Esophagus (tissue), 2 donors: ENCODE measurements around the gene CDK19. TPM values are rescaled to one million over a fixed set of nuclear protein-coding genes. Genes with fewer than 3 reads are reported as not detected.
"Not testable (repeated sequence)": the region's sequence is repeated elsewhere in the genome, so short reads cannot be mapped to it uniquely, and the experiment has no call there.

Source experiments
- H3K27ac ChIP-seq, 2 donors: one replicate each; pipeline ENCODE4 v1.5.1; 2013; ENCODE audit warnings: low read depth in 2 of 2, mild to moderate bottlenecking in 2 of 2, inconsistent platforms in 1 of 2, low read length in 1 of 2, moderate library complexity in 1 of 2
- H3K27me3 ChIP-seq, 2 donors: one replicate each; pipeline ENCODE4 v1.6.1; 2013; ENCODE audit warnings: low read length in 2 of 2, control low read depth in 1 of 2, mild to moderate bottlenecking in 1 of 2; ENCODE audit not compliant: insufficient read depth in 2 of 2, control insufficient read depth in 1 of 2
- H3K36me3 ChIP-seq, 2 donors: one replicate each; pipeline ENCODE4 v1.6.1; 2013; ENCODE audit warnings: low read length in 1 of 2; ENCODE audit not compliant: control insufficient read depth in 2 of 2, insufficient read depth in 2 of 2
- H3K4me1 ChIP-seq, 2 donors: one replicate each; pipeline ENCODE4 v1.6.1; 2013; ENCODE audit warnings: low read length in 1 of 2; ENCODE audit not compliant: control insufficient read depth in 2 of 2, insufficient read depth in 2 of 2
- H3K4me3 ChIP-seq, 2 donors: one replicate each; pipeline ENCODE4 v1.5.1; 2013; ENCODE audit warnings: low read length in 2 of 2, mild to moderate bottlenecking in 2 of 2, low read depth in 1 of 2, moderate library complexity in 1 of 2
- H3K9me3 ChIP-seq, 2 donors: one replicate each; pipeline ENCODE4 v1.6.1; 2013; ENCODE audit warnings: mild to moderate bottlenecking in 2 of 2, low read depth in 1 of 2, low read length in 1 of 2, moderate library complexity in 1 of 2; ENCODE audit not compliant: control insufficient read depth in 2 of 2, insufficient read depth in 1 of 2
- WGBS, 2 donors: extraction: QIAGEN DNeasy Blood & Tissue Kit; methylation state at CpG; one replicate each; pipeline ENCODE4 v1.1.7; 2013; 5-methylcytosine and 5-hydroxymethylcytosine counted together
- polyA plus RNA-seq, 2 donors: library from polyadenylated mRNA; stranded (reverse); fragments of 200-250 nt; gene quantifications; one replicate each; pipeline ENCODE4 v1.2.3, GENCODE V29; 2013
- donor health status: healthy with polysubstance abuse.
- donor health status: Bipolar disorder and iron deficiency.

CDK19 gene
- polyA plus RNA-seq, 2 donors = 5.5 to 6.6 TPM

DNA sequence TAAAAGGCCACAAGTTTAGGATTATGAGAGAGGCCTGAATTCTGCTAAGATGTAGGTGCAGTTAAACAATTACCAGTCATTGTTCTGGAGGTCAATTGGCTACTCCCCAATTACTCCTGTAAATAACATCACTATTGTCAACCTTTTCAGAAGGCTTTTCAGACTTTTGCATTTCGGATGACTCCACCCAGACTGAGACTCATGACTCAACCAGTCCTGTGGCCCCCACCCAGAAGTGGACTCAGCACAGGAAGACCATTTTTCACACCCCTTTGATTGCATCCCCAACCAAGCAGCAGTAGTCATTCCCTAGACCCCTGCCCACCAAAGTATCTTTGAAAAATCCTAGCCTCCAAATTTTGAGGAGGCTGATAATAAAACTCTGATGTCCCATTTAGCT, 199.5 kb downstream of the CDK19 start:
- Histone ChIP-seq H3K4me3 (no peak overlapping the region), H3K27ac (no peak overlapping the region), H3K9me3 (no peaks in the 10 kb centered on the region), H3K27me3 (no peaks in the 10 kb centered on the region), H3K4me1 (no peaks in the 10 kb centered on the region), H3K36me3 (peaks cover 5% of the 10 kb centered on the region in 2 donors)
- WGBS, 2 donors = 62 to 78% methylated on average over 1 of the region's 1 CpG

DNA sequence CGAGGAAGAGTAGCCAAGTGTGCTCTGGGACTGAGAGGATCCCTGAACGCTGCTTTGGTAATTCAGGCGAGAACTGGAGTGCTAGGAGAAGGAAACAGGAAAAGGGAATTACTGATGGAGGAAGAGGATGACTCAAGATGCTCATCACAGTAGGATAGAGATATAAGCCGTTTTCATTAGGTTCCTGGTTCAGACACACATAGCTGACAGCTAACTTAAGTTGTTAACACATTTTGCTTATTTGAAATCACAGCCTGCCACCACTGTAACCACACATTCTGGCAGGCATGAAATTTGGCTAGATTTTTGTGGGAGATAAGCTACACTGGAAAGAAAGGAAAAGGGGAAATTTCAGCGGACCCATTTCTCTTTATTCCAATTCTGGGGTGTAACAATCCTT, 200.7 kb downstream of the CDK19 start:
- peaks cover 5% of the 10 kb centered on the region in 2 donors for H3K36me3 ChIP-seq
- no peak overlapping the region for H3K4me3 ChIP-seq
- H3K9me3 ChIP-seq = no peaks in the 10 kb centered on the region
- no peak overlapping the region for H3K27ac ChIP-seq
- no peaks in the 10 kb centered on the region for H3K27me3 ChIP-seq
- H3K4me1 ChIP-seq = no peaks in the 10 kb centered on the region
- 75 to 76% methylated on average over 5 of the region's 5 CpGs for WGBS, 2 donors

DNA sequence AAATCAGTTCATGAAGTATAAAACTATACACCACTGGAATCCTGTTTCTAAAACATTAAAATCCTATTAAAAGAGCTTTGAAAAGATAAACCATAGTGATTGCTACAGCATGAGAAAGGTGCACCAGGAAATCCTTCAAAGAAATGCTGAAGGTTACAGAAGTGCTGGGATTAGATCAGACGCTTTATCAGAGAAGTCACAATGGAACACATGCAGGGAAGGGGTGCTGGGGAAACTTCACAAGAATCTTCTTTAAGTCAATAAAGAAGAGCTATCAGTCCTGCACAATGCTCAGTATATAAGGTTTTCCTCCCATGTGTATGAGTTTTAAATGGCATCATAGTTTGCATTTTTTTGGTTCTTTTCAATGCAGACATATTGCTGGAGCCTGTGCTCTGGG, 201.2 kb downstream of the CDK19 start:
- H3K4me1 ChIP-seq = no peaks in the 10 kb centered on the region
- H3K9me3 ChIP-seq = no peaks in the 10 kb centered on the region
- no peak overlapping the region for H3K4me3 ChIP-seq
- 95 to 96% methylated on average over 1 of the region's 1 CpG for WGBS, 2 donors
- no peak overlapping the region for H3K27ac ChIP-seq
- peaks cover 5% of the 10 kb centered on the region in 2 donors for H3K36me3 ChIP-seq
- H3K27me3 ChIP-seq = no peaks in the 10 kb centered on the region

DNA sequence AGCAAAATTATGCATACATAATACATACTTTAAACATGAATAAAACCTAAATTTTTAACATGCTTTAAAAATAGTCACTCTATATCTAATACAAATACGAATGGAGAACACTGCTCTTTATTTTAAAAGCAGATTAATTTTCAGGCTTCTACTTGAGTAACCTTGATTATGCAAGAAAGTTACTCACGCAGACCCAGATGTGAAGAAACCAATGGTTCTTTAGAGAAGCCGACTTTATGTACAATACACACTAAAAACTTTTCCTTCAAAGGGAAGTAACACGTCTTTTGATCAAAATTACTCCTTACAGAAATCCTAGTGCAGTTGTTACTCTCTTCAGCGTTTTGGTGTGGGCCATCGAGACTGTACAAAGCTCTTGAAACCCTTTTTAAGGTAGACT, 201.9 kb downstream of the CDK19 start:
- H3K27me3 ChIP-seq = no peaks in the 10 kb centered on the region
- WGBS, 2 donors = 94 to 95% methylated on average over 6 of the region's 6 CpGs
- H3K27ac ChIP-seq = no peak overlapping the region
- H3K4me1 ChIP-seq = no peaks in the 10 kb centered on the region
- H3K4me3 ChIP-seq = no peak overlapping the region
- no peaks in the 10 kb centered on the region for H3K9me3 ChIP-seq
- peaks cover 5% of the 10 kb centered on the region in 2 donors for H3K36me3 ChIP-seq

DNA sequence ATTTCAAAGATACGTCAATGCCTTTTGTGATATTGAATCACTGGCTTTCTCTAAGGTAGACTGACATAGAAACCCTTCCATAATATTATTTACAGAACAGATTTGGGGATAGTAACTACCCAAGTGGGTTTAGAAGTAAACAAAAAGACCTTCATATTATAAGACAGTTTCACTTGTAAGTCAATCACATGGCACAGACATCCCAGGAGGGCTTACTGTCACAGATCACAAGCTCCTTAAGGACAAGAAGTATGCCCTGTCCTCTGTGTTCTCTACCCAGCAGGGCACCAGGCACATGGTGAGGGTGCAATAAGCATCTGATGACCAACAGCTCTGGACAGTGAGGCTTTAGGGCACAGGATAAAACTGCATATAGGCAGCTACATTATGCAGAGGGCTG, 203.0 kb downstream of the CDK19 start:
- no peaks in the 10 kb centered on the region for H3K9me3 ChIP-seq
- no peaks in the 10 kb centered on the region for H3K27me3 ChIP-seq
- H3K27ac ChIP-seq = no peak overlapping the region
- WGBS, 2 donors = 89 to 98% methylated on average over 1 of the region's 1 CpG
- H3K4me1 ChIP-seq = no peaks in the 10 kb centered on the region
- no peak overlapping the region for H3K4me3 ChIP-seq
- H3K36me3 ChIP-seq = peaks cover 5% of the 10 kb centered on the region in 2 donors

DNA sequence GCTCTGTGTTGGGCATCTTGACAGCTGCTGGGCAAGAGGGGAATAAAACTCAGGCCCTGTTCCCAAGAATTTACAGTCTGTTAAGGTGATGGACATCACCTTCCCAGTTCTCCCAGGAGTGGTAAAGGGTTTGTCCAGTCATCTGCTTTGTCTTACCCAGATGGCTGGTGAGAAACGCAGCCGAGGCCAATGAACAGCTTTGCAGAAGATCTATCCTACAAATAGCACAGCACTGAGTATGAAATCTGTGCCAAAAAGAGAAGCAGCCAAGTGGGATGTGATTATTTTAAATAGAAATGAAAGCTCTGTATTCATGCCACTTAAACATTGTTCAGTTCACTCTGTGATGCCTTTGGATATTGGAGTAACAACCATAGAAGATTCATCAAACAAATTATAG, 206.2 kb downstream of the CDK19 start:
- Histone ChIP-seq H3K27ac (no peak overlapping the region), H3K27me3 (no peaks in the 10 kb centered on the region), H3K9me3 (no peaks in the 10 kb centered on the region), H3K4me1 (no peaks in the 10 kb centered on the region), H3K36me3 (peaks cover under 1 to 5% of the 10 kb centered on the region in 2 donors), H3K4me3 (no peak overlapping the region)
- 54 to 60% methylated on average over 2 of the region's 2 CpGs for WGBS, 2 donors

DNA sequence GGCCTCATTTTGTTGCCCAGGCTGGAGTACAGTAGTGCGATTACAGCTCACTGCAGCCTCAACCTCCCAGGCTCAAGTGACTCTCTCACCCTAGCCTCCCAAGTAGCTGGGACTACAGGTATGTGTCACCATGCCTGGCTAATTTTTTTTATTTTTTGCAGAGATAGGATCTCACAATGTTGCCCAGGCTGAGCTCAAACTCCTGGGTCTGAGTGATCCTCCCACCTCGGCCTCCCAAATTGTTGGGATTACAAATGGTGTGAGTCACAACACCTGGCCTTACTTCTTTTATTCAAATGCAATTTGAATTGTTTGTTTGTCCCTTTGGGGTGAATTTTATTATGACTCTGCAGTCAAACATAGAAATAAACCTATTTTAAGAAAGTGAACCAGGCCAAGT, 207.1 kb downstream of the CDK19 start:
- Histone ChIP-seq H3K9me3 (no peaks in the 10 kb centered on the region), H3K4me3 (no peak overlapping the region), H3K36me3 (peaks cover 0 to 5% of the 10 kb centered on the region in 2 donors), H3K4me1 (no peaks in the 10 kb centered on the region), H3K27ac (no peak overlapping the region), H3K27me3 (no peaks in the 10 kb centered on the region)
- 96 to 98% methylated on average over 2 of the region's 2 CpGs for WGBS, 2 donors

DNA sequence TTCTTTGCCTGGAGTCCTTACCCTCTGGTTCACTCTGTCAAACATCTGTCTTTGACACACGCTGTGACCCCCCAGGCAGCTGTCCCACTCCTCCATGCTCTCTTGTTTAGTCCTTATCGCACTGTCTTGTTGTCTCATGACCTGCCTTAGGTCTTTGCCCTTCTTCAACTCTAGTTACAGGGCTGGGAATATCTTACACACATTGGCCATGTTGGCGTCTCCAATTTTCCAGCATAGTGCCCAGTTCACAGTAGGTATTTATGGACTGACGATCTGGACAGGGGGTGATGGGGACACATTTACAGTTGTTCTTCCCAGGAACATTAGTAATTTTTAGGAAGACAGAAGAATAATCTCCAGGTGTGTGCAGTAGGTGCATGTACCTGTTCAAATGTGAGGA, 209.1 kb downstream of the CDK19 start:
- Histone ChIP-seq H3K36me3 (no peaks in the 10 kb centered on the region), H3K27ac (no peak overlapping the region)
- WGBS, 2 donors = 93% methylated on average over 4 of the region's 4 CpGs

DNA sequence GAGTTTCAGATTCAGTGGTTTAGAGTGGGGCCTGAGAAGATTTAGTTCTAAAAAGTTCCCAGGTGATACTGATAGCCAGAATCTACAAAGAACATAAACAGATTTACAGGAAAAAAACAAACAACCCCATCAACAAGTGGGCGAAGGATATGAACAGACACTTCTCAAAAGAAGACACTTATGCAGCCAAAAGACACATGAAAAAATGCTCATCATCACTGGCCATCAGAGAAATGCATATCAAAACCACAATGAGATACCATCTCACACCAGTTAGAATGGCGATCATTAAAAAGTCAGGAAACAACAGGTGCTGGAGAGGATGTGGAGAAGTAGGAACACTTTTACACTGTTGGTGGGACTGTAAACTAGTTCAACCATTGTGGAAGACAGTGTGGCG, 214.6 kb downstream of the CDK19 start:
- not testable (repeated sequence) for H3K27ac ChIP-seq, H3K4me1 ChIP-seq, H3K36me3 ChIP-seq, H3K27me3 ChIP-seq, H3K9me3 ChIP-seq, H3K4me3 ChIP-seq
- WGBS, 2 donors = 86 to 93% methylated on average over 1 of the region's 3 CpGs

More for the DNA sequence above, 209.1 kb downstream of the CDK19 start:
- Histone ChIP-seq H3K4me1 (no peaks in the 10 kb centered on the region), H3K27me3 (no peaks in the 10 kb centered on the region), H3K4me3 (no peak overlapping the region), H3K9me3 (no peaks in the 10 kb centered on the region)

DNA sequence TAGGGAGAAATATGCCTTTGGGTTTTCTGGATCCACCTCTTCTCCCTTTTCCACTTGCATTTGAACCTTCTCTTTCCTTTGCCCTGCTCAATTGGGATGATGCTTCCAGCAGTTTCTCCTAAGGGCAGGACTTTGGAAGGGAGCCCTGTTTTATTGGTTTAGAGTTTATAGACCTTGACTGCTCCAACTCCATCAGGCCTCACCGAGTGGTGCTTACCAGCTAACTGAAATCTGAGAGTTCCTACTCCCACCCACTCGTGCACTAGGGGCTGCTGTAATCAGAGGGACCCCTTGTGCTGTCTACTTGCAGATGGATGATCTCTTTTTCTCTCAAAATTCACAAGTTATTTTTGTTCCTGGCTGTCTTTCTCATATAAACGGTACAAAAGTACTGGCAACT, 217.5 kb downstream of the CDK19 start:
- H3K27ac ChIP-seq = no peak overlapping the region
- H3K9me3 ChIP-seq = no peaks in the 10 kb centered on the region
- H3K4me3 ChIP-seq = no peak overlapping the region
- no peaks in the 10 kb centered on the region for H3K27me3 ChIP-seq
- 66 to 71% methylated on average over 3 of the region's 3 CpGs for WGBS, 2 donors
- H3K4me1 ChIP-seq = no peaks in the 10 kb centered on the region
- H3K36me3 ChIP-seq = no peaks in the 10 kb centered on the region
